GM18907 (cell line): ENCODE results near the gene REXO1.

Experiments used
- ATAC-seq: cut with Tn5 transposase; IDR thresholded peaks from one replicate; pipeline ENCODE4 v1.9.1; 2021; ENCODE audit warnings: mild to moderate bottlenecking, moderate library complexity; ENCODE audit not compliant: unreplicated experiment

REXO1 gene

DNA sequence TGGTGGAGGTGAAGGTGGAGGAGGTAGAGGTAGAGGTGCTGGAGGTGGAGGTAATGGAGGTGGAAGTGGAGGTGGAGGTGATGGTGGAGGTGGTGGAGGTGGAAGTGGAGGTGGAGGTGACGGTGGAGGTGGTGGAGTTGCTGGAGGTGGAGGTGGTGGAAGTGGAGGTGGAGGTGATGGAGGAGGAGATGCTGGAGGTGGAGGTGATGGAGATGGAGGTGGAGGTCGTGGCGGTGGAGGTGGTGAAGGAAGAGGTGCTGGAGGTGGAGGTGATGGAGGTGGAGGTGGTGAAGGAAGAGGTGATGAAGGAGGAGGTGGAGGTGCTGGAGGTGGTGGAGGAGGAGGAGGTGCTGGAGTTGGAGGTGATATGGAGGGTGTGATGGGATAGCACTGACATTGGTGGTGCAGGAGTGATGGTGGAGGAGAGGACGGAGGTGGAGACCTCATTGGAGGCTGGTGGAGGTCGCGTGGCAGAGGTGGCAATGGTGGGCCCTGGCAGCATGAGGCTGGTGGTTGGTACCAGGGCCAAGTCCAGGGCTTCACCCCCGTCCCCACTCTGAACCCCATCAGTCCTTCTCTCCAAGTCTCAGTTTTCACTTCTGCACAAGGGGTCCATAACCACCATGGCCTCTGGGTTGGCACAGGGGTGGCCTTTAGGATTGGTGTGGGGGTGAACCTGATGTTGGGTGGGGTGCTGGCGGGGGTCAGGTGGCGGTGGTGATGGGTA lies 79.2 kb downstream of the REXO1 start:
- ATAC-seq = no peak

DNA sequence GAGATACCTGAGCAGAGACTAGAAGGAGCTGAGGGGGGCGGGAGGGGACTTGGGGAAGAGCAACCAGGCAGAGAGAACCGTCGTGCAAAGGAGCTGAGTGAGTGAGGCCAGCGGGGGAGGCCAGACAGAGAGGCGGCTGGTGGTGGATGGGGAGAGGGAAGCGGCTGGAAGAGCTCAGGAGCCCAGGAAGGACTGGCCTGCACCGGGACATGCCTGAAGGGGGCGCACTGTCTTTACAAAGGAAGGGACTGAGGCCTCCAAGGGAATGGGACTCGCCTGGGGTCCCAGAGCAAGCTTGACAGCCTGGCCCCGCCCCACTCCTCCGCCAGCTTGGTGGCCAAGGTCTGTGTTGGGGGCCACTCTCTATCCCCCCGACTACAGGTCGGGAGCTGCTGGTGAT lies 80.0 kb downstream of the REXO1 start:
- ATAC-seq = no peak

DNA sequence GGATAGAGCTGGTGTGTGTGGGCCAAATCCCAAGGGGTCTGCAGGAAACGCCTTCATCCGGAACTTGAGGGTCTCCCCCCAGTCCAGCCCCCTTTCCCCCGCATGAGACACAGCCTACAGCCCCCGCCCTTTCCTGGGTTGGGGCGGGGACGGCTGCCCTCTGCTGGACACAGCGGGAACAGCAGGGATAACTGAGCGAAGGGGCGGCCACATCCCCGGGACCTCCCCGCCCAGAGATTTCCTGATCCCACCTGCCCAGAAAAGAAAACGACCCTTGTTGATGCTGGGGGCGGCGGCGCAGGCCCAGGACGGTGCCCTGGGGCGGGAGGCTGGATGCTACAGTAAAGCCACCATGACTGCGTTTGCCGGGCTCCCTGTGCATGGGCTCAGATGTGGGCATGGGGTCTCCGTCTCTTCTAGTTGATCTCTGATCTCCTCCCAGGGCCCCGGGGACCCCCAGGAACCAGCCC lies 80.8 kb downstream of the REXO1 start:
- ATAC-seq = no peak

DNA sequence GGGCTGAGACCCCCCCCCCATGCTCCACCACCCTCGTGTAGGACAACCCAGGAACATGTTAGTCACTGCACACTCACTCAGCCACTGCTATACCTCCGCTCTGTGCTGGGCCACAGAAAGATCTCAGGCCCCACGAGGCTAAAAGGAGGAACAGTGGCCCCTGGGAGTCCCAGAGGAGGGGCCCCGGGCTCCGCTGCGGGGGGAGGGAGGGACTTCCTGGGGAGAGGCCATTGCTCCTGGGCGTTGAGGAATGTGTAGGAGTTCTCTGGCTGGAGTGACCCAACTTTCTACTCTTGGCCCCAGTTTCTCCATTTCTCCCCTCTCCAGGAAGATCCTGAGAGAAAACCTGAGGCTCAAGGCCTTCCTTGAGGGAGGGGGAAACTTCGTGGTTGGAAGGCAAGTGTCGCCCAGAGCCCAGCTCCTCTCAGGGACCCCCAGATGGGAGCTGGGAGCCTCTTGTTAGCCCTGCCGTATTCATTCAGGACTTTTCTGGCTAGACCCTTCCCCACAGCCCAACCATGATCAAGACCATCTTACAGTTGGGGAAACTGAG lies 81.4 kb downstream of the REXO1 start:
- ATAC-seq = no peak

DNA sequence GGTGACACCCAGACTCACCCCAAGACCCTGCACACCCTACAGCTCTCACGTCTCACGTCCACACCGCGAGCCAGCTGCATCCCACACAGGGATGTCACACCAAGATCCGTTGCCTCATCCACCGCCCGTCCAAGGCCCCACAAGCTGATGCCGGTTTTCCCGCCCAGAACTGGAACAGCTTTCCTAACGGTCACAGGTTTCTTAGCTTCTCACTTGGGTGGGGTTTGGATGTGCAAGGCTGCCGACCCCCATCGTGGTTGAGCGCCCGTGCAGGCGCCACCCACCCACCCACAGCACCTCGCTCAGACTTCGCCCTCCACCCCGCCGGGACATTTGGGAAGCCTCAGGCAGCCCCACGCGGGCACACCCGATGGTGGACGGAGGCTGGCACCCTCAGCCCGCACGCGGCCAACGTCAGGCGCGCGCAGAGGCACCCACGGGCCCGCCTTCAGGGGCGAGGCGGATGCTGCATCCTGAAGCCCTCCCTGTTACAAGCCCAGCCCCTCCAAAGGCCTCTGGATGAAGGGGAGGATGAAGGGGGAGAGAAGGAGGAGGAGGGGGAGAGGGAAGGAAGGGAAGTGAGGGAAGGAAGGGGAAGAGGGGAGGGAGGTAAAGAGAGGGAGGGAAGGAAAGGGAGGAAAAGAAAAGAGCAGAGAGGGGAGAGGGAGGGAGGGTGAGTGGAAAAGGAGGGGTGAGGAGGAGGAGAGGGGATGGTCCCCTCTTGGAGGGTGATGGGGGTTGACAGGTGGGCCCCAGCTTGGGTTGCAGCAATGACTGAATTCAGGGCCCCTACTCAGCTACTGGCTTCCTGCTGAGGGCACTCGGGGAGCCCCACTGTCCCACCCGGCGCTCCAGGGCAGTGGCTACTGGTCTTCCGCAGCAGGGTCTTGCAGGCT lies 82.1 kb downstream of the REXO1 start:
- no peak for ATAC-seq
